Left renal pelvis (tissue), 4 donors: ENCODE data around the gene PSMD2. TPM values are rescaled to one million over a fixed set of nuclear protein-coding genes. Genes with fewer than 3 reads are reported as not detected.
"Not testable (repeated sequence)": the region's sequence is repeated elsewhere in the genome, so short reads cannot be mapped to it uniquely, and the experiment has no call there.

Experiments used
- DNase-seq, 4 donors: peaks; one replicate each; pipeline ENCODE4 v3.0.0-alpha.2; 2013; ENCODE audit warnings: low read depth in 4 of 4, low spot score in 3 of 4
- polyA plus RNA-seq, 4 donors: library from polyadenylated mRNA; unstranded; fragments of 120-200 nt; gene quantifications; one replicate each; pipeline ENCODE4 v1.2.1, GENCODE V29; 2013; ENCODE audit not compliant: insufficient read length in 4 of 4

The PSMD2 gene
- polyA plus RNA-seq, 4 donors = 159 to 216 (median 201) TPM

DNA sequence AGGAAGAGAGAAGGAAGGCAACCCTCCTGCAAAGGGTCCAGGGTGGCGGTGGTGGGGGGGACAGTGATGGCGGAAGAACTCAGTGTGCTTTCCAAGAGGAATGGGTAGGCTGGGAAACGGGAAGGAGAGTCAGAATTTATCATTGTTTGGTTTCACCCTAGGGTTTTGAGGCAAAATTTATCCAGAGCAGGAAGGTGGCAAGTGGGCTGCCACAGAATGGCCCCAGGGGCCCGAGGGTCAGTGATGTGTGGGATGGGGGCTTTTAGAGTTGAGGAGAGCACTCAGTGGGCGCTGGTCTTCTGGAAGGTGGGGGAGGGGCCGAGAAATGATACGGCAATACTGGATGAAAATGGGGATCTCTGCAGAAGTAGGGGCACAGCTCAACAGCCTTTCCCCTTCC lies 38.9 kb downstream of the PSMD2 start:
- no peak for DNase-seq

DNA sequence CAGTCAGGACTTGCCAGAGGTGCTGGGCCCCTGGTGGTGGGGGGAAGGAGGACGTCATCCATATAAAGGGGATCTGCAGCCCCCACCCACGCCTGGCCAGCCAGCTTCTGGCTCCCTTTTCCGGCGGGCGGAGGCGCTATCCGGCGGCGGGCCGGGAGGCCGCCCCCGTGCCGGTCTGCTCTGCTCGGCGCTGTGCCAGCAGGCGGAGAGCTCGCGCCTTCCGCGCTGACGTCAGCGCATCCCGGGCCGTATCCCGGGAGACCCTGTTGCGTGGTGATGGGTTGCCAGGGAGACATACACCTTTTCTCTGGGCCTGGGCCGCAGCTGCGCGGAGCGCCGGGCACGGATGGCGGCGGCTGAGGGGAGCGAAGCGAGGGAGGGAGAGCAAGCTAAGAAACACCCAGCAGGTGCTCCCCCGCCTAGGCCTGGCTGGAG lies 39.5 kb downstream of the PSMD2 start:
- peak in 3 of 4 donors; percentile 46 to 76 (median 75) for DNase-seq

DNA sequence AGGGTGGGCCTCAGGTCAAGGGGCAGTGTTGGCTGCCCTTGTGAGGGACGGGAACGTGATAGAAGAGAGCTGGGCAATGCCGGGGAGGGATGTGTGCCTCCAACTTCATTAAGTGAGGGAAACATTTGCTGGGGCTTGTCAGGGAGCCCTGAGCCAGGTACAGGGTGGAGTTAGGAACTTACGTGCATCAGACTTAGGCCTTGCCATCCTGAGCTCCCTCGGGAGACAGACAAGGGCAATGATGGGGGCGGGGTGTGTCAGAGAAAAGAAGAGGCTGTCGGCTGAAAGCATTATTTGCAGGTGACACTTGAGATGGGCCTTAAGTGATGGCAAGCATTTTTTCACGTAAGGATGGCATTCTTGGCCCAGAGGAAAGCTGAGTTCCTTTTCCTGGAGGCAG lies 40.0 kb downstream of the PSMD2 start:
- no peak for DNase-seq

DNA sequence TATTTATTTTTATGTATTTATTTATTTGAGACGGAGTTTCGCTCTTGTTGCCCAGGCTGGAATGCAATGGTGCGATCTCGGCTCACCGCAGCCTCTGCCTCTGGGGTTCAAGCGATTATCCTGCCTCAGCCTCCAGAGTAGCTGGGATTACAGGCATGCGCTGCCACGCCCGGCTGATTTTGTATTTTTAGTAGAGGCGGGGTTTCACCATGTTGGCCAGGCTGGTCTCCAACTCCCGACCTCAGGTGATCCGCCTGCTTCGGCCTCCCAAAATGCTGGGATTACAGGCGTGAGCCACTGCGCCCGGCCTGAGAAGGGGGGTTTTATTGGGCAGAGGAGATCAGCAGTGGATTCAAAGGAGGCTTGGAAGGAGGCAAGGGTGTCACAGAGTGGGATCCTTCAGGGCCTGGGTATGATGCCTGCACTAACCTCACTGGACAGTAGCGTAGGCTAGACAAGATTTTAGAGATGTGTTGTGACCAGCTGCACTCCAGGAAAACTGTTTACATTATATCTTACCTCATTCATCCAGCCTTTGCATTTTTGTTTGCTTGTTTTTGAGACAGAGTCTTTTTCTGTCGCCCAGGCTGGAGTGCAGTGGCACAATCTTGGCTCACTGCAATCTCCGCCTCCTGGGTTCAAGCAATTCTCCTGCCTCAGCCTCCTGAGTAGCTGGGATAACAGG lies 40.6 kb downstream of the PSMD2 start:
- DNase-seq = not testable (repeated sequence)

DNA sequence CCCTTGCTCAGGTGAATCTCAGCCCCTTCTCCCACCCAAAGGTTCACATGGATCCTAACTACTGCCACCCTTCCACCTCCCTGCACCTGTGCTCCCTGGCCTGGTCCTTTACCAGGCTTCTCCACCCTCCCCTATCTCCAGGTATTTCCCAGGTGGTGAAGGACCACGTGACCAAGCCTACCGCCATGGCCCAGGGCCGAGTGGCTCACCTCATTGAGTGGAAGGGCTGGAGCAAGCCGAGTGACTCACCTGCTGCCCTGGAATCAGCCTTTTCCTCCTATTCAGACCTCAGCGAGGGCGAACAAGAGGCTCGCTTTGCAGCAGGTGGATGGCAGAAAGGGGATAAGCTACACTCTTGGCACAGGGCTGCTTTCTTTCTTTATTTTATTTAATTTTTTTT lies 42.9 kb downstream of the PSMD2 start:
- no peak for DNase-seq

DNA sequence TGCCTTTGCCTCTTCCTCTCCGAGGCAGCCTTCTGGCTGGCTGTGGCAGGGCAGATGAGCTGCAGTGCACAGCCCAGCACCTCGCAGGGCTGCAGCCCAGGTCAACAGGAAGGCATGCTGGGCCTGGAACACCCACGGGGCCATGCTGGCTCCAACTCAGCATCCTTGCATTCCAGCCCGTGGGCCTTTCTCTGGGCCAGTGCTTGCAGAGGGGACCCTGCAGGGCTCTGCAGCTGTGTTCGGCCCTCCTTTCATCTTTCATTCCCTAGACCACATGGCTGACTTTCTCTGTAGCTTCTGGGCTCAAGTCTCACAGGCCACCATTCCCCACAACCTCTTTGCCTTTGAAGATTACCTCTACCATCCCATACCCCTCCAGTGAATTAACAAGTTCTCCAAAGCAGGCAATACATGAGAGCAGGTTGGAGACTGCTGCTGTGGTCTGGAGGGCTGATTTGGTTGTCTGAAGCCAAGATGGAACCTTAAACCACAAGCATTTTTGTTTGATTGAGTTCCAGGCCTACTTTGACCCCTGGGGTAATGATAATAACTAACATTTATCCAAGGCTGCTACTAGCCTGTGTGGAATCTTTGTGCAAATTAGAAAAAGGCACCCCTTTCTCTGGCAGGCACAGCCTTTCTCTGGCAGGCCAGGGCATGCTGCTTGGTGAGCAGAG lies 44.3 kb downstream of the PSMD2 start:
- DNase-seq = no peak

DNA sequence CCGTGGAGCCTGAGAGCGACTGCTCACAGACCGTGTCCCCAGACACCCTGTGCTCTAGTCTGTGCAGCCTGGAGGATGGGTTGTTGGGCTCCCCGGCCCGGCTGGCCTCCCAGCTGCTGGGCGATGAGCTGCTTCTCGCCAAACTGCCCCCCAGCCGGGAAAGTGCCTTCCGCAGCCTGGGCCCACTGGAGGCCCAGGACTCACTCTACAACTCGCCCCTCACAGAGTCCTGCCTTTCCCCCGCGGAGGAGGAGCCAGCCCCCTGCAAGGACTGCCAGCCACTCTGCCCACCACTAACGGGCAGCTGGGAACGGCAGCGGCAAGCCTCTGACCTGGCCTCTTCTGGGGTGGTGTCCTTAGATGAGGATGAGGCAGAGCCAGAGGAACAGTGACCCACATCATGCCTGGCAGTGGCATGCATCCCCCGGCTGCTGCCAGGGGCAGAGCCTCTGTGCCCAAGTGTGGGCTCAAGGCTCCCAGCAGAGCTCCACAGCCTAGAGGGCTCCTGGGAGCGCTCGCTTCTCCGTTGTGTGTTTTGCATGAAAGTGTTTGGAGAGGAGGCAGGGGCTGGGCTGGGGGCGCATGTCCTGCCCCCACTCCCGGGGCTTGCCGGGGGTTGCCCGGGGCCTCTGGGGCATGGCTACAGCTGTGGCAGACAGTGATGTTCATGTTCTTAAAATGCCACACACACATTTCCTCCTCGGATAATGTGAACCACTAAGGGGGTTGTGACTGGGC lies 45.7 kb downstream of the PSMD2 start:
- DNase-seq = no peak

DNA sequence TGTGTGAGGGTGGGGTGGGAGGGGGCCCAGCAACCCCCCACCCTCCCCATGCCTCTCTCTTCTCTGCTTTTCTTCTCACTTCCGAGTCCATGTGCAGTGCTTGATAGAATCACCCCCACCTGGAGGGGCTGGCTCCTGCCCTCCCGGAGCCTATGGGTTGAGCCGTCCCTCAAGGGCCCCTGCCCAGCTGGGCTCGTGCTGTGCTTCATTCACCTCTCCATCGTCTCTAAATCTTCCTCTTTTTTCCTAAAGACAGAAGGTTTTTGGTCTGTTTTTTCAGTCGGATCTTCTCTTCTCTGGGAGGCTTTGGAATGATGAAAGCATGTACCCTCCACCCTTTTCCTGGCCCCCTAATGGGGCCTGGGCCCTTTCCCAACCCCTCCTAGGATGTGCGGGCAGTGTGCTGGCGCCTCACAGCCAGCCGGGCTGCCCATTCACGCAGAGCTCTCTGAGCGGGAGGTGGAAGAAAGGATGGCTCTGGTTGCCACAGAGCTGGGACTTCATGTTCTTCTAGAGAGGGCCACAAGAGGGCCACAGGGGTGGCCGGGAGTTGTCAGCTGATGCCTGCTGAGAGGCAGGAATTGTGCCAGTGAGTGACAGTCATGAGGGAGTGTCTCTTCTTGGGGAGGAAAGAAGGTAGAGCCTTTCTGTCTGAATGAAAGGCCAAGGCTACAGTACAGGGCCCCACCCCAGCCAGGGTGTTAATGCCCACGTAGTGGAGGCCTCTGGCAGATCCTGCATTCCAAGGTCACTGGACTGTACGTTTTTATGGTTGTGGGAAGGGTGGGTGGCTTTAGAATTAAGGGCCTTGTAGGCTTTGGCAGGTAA lies 46.5 kb downstream of the PSMD2 start:
- DNase-seq = peak in 1 of 4 donors; percentile 31

DNA sequence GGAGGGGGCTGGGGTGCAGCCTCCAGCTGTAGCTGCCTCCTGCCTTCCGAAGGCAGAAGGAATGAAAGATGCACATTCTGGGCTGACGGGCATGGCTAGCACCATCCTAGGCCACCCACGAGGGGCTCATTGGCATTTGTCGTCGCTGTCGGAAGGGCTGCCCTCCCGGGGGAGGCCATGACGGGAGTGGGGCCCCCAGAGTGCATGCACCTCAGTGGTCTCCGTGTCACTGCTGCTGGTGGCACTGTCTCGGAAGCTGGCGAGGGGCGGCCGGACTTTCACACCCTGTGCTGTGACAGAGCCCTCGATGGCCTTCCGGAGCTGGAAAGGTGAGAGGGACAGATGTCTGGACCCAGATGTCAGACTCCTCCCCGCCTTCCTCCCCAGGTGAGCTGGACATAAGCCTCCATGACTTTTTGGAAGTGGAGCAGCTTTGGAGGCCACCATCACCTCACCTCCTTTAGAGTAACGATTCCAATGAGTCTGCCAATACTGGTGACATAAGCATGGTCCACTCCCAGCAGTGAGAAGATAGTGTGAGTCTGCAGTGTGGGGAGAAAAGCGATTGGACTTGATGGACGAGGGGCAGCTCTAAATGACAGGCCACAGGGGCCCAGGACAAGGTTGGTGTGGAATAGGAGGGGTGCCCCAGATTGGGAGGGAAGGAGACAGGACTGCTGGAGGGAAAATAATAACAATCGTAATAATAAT lies 47.6 kb downstream of the PSMD2 start:
- no peak for DNase-seq

DNA sequence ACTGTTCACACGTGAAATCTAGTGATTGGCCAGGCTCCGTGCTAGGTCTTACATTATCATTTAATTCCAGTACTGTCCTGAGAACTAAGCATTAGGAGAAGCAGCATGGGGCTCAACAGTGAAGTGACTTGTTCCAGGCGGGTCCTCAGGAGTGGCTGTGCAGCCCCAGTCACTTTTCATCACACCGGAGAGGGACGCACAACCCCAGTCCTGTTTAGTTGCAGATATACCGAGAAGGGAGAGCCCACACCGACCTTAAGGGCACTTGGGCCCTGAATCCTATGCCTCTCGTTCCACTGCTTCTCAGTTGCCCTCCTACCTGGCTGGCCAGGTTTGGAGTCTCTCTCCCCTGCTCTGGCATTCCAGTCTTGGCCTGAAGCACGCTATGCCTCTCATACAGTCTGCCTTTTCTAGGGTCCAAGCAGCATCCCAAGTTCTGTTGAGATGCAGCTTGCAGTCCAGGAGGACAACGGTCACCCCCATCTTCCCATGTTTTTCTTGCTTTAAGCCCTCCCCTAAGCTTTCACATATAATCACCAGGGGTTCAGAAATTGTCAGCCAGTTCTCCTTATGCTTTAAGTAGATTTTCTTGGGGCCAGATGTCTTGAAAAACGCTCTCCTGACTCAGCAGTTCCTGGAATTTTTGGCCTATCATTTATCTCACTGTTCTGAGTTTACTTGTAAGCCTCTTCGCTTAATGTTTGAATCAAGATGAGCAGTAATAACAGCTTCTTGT lies 48.4 kb downstream of the PSMD2 start:
- DNase-seq = no peak

DNA sequence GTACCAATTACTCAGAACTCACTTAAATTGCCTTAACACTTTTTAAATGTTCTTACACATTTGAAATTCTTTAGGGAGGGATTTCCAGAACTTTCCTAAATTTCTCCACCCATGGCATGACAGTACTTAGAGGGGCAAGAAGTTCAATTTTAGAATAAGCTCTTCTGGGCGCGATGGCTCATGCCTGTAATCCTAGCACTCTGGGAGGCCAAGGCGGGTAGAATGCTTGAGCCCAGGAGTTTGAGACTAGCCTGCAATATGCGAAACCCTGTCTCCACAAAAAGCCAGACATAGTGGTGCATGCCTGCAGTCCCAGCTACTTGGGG lies 49.0 kb downstream of the PSMD2 start:
- DNase-seq = no peak

DNA sequence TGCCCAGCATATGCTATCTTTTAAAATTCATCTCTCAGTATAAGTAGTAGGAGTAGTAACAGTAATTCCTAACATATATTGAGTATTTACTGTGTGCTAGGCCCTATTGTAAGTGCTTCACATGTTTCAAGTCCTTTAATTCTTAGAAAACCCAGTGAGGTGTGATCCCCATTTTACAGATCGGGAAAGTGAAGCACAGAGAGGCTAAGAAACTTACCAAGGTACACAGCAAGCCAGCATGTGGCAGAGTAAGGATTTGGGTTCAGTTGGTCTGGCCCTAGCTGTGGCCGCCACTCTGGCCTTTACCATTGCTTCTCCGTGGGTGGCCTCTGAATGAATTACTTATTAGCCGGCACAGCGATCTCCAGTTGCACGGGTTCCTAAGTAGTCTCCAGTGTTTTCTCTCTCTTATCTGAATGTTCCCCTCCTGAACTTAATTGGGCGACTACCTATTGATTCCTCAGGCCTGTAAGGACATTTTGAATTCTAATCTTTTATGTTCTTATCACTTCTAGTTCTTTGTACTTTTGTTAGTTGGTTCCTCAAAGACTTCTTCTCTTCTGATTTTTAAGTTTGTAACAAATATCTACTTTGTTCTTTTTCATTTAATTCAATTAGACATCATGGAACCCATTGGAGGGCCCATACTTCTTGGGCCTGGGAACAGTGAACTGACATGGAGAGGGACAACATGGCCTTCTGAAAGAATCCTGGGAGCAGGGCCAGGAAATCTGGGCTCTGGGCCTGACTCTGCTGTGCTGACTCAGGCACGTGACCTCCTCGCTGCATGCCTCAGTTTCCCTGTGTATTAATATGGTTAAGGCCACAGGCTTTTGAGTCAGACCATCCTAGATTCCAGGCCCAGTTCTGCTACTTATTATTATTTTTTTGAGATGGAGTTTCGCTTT lies 50.8 kb downstream of the PSMD2 start:
- DNase-seq = no peak

DNA sequence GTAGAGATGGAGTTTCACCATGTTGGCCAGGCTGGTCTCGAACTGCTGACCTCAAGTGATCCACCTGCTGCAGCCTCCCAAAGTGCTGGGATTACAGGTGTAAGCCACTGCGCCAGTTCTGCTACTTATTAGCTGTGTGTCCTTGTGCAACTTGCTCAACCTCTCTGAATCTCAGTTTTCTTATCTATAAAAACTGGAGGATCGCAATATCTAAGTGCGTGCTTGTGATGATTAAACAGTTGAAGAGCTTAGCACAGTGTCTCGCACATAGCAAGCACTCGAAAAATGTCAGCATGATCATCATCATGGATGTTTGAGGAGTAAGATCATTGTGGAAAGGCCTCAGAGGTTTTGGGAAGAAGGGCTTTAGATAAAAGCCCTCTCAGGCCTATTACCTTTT lies 51.6 kb downstream of the PSMD2 start:
- no peak for DNase-seq

DNA sequence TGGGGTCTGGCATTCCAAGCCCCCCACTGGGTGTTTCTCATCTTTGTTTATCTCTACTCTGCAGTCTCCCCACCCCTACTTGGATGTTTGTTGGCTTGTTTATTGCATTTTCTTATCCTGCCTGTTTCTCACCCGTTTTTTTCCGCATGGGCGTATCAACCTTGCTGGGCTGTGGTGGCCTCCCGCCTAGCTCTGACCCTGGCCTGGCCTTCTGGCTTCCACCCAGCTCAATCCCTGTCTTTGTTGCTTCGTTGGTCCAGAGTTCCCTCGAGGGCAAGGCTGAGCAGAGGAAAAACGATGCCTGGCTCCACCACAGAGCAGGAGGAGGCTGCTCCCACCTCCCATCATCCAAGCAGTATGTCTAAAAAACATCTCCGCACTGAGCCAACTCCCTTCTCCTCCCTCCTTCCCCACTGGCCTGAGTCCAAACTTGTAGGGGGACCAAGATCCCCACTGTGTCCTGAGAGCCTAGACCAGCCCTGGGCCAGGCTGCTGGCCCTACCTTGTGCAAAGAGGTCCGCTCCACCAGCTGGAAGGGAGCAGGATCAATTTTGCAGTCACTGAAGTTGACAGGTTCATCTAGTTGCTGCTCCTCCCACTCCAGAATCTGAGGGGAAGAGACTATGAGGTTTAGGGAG lies 52.6 kb downstream of the PSMD2 start:
- no peak for DNase-seq

DNA sequence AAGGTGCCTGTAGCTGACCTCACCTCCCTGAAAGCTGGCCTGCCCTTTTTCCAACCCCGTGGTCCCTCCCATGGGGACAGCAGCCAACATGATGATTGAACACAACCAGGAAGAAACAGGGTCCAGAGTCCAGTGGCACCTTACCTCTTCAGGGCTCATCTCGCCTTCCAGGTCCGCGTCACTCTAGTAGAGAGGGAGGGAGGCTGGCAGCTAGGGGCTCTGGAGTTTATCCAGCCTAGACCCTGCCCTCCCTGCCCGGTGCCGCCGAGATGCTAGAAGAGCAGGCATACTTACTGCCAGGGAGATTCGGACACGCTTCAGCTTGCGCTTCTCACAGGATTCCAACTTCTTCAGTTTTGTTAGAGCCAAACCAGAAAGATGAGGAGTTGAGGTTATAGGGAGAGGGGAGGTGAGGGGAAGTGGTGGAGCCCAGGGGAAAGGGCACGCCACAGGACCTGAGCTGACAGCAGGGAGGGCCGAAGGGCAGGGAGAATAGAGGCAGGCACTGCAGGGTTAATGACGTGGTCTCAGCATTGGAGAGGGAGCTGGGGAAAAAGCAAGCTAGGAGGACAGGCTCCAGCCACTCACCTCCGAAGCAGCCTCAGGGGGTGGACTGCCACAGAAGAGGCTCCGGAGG lies 53.2 kb downstream of the PSMD2 start:
- DNase-seq = no peak

DNA sequence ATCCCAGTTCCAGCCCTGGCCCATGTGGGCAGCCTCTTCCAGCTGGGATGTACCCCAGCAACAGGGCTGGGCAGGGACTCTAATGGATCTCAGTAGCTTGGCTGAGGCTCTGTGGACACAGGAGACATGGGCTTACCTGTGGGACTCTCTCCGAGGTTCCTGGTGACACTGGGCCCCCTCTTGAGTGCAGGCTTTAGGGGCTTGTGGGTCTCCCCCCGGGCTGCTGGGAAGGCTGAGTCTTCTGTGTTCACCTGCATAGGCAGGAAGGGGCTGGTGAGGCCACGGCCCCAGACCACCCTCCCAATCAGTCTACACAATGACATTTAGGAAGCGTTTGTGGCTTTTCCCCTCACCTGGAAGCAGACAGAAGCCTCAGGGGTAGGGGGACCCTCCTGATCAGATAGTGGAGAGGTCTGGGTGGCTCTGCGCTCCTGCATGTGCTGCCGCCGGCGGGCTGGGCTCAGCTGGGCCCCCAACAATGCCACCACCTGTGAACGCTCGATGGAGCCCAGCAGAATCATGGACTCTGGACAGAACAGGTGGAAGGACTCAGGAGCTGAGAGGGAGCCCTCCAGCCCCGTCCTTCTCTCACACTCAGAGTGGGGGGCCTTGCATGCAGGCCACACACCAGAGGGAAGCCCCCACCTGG lies 54.0 kb downstream of the PSMD2 start:
- no peak for DNase-seq

DNA sequence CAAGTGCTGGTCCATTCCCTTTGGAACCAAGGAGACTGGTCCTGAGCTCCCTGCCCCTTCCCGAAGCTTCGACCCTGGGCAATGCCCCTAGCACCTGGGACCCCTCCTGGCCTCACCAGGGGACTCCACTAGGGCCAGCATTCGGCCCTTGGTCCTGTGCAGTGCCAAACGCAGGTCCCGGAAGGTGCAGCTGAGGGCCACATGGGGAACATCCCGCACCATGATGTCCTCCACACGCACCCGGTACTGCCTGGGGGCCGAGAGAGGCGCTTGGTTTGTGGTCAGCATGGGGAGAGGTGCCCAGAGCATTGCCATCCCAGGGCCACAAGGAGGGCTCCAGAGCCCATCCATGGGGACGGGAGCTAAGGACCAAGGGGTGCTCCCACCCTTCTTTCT lies 54.5 kb downstream of the PSMD2 start:
- DNase-seq = no peak
